ENCODE measurements around the gene PRADC1.

DNA sequence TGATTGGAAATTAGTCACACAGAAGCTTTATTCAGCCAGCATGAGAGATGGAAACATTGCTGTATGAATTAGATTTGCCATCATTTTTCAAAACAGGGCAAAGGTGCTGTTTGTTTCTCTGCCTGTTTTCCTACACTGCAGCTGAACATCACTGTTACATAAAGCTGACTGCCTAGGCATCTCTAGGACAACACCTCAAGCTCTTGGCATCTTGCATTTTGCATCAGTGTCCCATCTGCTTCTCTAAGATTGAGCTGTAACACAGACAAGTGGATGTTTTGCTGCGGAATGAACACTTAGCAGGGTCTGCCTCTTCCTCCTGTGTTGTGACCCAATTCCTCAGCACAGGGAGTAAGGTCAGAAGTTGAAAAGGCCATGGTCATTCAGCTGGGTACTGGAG, 5.9 kb upstream of the PRADC1 start:
- TF ChIP-seq POLR2A (IDR thresholded peaks at IDR 0.05; ENCODE audit: low read depth) = no peak
- TF ChIP-seq EP300 (IDR thresholded peaks at IDR 0.05) = no peak
- TF ChIP-seq, protein P1, sequence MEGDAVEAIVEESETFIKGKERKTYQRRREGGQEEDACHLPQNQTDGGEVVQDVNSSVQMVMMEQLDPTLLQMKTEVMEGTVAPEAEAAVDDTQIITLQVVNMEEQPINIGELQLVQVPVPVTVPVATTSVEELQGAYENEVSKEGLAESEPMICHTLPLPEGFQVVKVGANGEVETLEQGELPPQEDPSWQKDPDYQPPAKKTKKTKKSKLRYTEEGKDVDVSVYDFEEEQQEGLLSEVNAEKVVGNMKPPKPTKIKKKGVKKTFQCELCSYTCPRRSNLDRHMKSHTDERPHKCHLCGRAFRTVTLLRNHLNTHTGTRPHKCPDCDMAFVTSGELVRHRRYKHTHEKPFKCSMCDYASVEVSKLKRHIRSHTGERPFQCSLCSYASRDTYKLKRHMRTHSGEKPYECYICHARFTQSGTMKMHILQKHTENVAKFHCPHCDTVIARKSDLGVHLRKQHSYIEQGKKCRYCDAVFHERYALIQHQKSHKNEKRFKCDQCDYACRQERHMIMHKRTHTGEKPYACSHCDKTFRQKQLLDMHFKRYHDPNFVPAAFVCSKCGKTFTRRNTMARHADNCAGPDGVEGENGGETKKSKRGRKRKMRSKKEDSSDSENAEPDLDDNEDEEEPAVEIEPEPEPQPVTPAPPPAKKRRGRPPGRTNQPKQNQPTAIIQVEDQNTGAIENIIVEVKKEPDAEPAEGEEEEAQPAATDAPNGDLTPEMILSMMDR (IDR thresholded peaks at IDR 0.05) = no peak
- no peak for TF ChIP-seq POLR2AphosphoS5 (IDR thresholded peaks at IDR 0.05)

Data from esophagus muscularis mucosa (tissue), 4 donors.